Lower leg skin (tissue), 3 donors: ENCODE data around the gene PARD6G.

Source experiments
- POLR2A ChIP-seq, 2 donors: fragments of 450-650 bp; IDR thresholded peaks; one replicate each; pipeline ENCODE4 v1.6.1; 2016 to 2017; ENCODE audit warnings: antibody characterized with exemption in 2 of 2, mild to moderate bottlenecking in 1 of 2, moderate library complexity in 1 of 2
- TF ChIP-seq, protein P1 (sequence below), 3 donors: fragments of 450-650 bp; IDR thresholded peaks; one replicate each; pipeline ENCODE4 v1.5.1; 2016; ENCODE audit warnings: antibody characterized with exemption in 3 of 3, mild to moderate bottlenecking in 3 of 3, moderate library complexity in 2 of 3

DNA sequence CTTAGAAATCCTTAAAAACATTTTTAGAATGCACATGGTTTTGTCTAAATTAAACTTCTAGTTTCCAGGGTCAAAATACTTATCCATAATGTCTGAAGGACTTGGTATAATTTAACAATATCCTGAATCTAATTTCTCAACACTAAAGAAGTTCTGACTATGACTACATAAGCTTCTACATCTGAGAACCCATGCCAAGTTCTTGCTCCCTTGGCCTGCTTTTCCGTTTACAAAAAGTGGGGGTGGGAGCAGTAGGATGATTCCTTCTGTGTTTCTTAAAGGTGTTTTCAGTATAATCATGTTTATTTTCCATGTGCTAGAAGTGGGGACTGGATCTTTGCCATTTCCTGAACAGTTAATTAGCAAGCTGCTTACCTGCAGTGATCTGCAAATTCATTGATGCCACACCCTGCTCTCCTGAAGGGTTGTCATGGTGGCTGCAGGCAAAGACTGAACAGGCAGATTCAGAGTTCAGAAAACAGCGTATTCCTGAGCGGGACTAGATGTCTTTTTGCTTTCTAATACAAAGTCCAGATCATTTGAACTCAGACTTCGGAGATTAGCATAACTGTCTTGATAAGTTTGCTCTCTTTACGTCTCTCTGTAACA is 102.0 kb downstream of the PARD6G start:
- TF ChIP-seq, protein P1, sequence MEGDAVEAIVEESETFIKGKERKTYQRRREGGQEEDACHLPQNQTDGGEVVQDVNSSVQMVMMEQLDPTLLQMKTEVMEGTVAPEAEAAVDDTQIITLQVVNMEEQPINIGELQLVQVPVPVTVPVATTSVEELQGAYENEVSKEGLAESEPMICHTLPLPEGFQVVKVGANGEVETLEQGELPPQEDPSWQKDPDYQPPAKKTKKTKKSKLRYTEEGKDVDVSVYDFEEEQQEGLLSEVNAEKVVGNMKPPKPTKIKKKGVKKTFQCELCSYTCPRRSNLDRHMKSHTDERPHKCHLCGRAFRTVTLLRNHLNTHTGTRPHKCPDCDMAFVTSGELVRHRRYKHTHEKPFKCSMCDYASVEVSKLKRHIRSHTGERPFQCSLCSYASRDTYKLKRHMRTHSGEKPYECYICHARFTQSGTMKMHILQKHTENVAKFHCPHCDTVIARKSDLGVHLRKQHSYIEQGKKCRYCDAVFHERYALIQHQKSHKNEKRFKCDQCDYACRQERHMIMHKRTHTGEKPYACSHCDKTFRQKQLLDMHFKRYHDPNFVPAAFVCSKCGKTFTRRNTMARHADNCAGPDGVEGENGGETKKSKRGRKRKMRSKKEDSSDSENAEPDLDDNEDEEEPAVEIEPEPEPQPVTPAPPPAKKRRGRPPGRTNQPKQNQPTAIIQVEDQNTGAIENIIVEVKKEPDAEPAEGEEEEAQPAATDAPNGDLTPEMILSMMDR (IDR thresholded peaks at IDR 0.05): no peak
- TF ChIP-seq POLR2A (IDR thresholded peaks at IDR 0.05): no peak
